GM12874 (cell line): ENCODE measurements around the gene WBP1.

Source experiments
- CTCF ChIP-seq: IDR thresholded peaks from 2 replicates; pipeline ENCODE4 v1.5.1; 2011; ENCODE audit warnings: low read depth, mild to moderate bottlenecking, control low read depth, low read length, moderate library complexity; ENCODE audit not compliant: insufficient read depth

WBP1 gene

GRCh38 chr2:74417197-74417596 is 41.0 kb upstream of the WBP1 start:
- TF ChIP-seq CTCF = no peak

GRCh38 chr2:74417763-74418162 is 40.5 kb upstream of the WBP1 start:
- TF ChIP-seq CTCF = no peak

- TF ChIP-seq CTCF = no peak
Observed at GRCh38 chr2:74418312-74418711, 39.9 kb upstream of the WBP1 start.

GRCh38 chr2:74419345-74419744 is 38.9 kb upstream of the WBP1 start:
- TF ChIP-seq CTCF = no peak

GRCh38 chr2:74420006-74420405 is 38.2 kb upstream of the WBP1 start:
- TF ChIP-seq CTCF = no peak

GRCh38 chr2:74421221-74421870 is 36.9 kb upstream of the WBP1 start, which contains the start of the genes C2orf81 and WDR54:
TSS of gene C2orf81 (minus strand) at chr2:74421619. CDS start at chr2:74421560, 59 bp downstream.
TSS of gene WDR54 (plus strand) at chr2:74421730. CDS start at chr2:74422154, 424 bp downstream.
- TF ChIP-seq CTCF = no peak

GRCh38 chr2:74423231-74424095 is 34.8 kb upstream of the WBP1 start:
- TF ChIP-seq CTCF = no peak
